GM10847 (cell line): ENCODE measurements around the gene TSR3.

Experiments
- POLR2A ChIP-seq: IDR thresholded peaks from 2 replicates; pipeline ENCODE4 v1.6.1; 2011; ENCODE audit not compliant: insufficient read length; ENCODE audit errors: extremely low read depth

The TSR3 gene

DNA sequence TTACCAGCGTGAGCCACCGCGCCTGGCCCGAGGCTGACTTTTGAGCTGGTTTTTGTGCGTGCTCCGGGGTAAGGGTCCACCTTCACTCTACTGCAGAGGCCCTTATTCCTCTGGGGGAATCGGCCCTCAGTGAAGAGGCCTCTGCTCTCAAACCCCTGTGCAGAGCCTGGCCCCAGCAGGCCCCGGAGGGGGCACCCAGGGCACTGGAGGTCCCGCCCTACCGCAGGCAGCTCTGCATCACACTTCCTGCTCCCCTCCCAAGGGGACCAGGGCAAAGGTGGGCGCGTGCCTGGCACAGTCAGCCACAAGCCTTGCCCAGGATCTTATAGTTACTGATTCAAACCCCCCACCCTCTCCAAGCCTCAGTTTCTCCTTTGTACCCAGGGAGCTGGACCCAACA lies 45.9 kb downstream of the TSR3 start:
- no peak for TF ChIP-seq POLR2A

DNA sequence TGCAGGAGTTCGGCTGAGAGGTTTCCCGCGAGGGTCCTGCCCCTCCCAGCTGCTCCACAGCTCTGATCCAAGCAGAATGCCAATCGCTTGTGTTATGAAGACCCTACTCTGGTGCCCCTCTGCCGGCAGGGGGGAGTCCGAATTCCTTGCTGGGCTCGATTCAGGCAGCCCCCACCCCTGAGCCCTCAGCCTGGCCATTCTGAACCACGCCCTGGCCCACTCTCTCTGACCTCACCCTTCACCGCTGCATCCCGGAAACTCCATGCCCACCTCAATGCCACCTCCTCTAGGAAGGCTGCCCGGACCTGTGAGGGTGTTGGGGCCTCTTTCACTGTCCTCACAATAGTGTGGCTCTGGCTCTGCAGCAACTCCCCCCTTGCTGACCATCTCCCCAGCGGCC lies 50.1 kb downstream of the TSR3 start:
- TF ChIP-seq POLR2A: no peak

DNA sequence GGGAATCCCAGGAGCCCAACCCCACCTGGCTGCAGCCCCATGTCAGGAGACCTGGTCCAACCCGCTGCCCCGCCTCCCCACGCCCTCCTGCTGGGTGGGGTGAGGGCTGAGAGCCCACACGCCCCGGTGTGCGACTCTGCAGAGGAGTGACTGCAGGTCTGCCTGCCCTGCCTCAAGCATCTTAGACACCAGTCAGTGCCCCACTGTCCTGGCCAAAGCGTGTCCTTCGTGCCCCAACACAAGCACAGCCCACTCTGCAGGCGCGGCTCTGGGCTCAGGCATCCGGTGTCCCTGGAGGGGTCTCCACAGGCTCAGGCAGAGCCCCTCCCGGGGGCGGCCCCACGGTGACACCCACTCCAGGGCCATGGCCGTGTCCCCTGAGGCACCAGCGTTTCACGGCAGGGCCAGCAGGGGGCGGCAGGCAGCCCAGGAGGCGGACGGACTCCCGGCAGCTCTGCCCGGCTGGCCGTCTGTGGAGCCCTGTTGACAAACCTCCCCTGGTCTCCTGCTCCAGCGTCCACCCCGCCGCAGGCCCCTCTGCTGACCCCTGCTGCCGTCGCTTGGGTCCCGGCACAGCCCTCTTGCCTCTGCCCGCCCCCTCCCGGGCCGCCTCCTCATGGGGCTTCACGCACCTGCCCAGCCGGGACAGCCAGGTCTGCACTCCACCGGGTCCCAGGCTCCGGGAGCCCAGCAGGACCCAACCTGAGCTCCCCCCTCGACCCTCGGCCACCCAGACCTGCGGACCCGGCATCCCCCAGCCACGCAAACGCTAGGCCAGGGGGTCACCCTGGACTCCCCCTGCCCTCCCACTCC lies 50.8 kb downstream of the TSR3 start:
- TF ChIP-seq POLR2A: no peak

DNA sequence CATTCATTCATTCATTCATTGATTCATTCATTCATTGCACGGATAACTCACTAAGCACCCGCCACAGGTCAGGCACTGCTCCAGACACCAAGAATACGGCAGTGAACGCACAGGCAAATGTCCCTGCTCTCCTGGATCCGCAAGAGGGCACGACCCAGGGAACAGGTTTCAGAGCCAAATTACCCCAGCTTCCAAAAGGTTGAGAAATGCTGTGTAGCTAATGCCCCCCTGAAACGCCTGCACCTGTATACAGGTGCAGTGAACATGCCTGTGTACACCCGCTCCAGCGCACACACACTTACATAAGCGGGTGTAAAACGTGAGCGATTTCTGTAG lies 51.8 kb downstream of the TSR3 start:
- no peak for TF ChIP-seq POLR2A
